ENCODE results near the gene OR2T27.
"Not testable (repeated sequence)": the region's sequence is repeated elsewhere in the genome, so short reads cannot be mapped to it uniquely, and the experiment has no call there.

OR2T27 gene

DNA sequence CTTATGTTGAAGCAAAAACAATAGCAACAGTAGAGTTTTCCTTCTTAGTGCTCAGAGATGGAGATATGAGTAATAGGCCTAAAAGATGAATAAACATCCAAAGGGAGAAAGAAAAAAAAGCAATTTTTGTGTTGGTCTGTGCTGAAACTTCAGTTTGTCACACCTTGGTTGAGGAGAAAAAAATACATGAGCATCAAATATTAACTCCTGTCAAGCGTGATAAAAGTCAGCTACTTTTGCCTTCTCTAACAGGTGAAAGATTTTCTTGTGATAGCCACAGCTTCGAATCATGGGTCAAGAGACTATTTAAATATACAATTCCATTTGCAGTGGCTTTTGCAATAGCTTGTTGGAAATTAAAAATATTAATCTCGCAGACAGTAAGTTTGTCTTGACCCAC is 14.4 kb downstream of the OR2T27 start:
- H2AFZ ChIP-seq (ENCODE audit: low read length, unreplicated experiment); H3K4me3 ChIP-seq (ENCODE audit: low read depth, low read length); H3K4me1 ChIP-seq (ENCODE audit: control insufficient read depth, insufficient read depth, low read length, unreplicated experiment); H3K79me2 ChIP-seq (ENCODE audit: control insufficient read depth, insufficient read depth, low read length, unreplicated experiment); H3K27ac ChIP-seq (ENCODE audit: low read depth, low read length); H3K36me3 ChIP-seq (ENCODE audit: insufficient read depth, low read length); H3K27me3 ChIP-seq (ENCODE audit: insufficient read depth, low read length): not testable (repeated sequence)

DNA sequence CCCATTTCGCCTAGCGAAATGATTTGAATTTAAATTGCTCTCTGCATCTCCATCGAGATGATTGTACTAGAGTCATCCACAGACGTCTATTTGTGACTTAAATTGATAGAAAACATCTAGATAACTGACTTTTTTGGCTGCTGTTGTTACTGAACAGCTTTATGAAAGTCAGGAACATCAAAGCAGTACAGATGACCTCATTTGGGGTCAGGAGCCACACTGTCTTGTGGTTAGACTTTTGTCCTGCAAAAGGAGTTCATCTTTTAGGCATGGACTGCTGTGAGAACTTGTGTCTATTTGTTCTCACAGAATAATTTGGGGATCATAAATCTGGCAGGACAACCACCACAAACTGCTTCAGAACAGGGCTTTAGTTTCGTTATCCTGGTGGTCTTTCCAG is 15.7 kb downstream of the OR2T27 start:
- not testable (repeated sequence) for H3K27ac ChIP-seq (ENCODE audit: low read depth, low read length); H3K27me3 ChIP-seq (ENCODE audit: insufficient read depth, low read length); H3K4me1 ChIP-seq (ENCODE audit: control insufficient read depth, insufficient read depth, low read length, unreplicated experiment); H3K4me3 ChIP-seq (ENCODE audit: low read depth, low read length); H2AFZ ChIP-seq (ENCODE audit: low read length, unreplicated experiment); H3K79me2 ChIP-seq (ENCODE audit: control insufficient read depth, insufficient read depth, low read length, unreplicated experiment); H3K36me3 ChIP-seq (ENCODE audit: insufficient read depth, low read length)

DNA sequence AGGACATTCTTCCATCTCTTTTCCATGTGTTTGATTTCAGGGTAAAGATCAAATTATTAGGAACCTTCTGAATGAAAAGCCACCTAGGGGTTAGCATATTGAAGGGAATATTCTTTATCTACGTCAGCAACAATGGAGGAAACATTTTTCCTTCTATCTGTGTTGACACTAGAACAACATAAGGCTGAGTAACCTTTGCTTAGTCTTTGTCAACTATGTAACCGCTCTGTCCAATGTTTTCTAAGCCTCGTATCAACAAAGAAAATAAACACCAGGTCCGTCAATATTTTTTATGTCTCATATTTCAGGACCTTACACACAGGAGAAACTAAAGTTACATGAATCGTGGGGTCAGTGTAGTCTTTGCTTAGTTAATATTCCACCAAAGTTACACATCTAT is 18.7 kb downstream of the OR2T27 start:
- not testable (repeated sequence) for H3K4me3 ChIP-seq (ENCODE audit: low read depth, low read length); H3K79me2 ChIP-seq (ENCODE audit: control insufficient read depth, insufficient read depth, low read length, unreplicated experiment); H3K4me1 ChIP-seq (ENCODE audit: control insufficient read depth, insufficient read depth, low read length, unreplicated experiment); H3K36me3 ChIP-seq (ENCODE audit: insufficient read depth, low read length); H3K27me3 ChIP-seq (ENCODE audit: insufficient read depth, low read length); H2AFZ ChIP-seq (ENCODE audit: low read length, unreplicated experiment); H3K27ac ChIP-seq (ENCODE audit: low read depth, low read length)

- not testable (repeated sequence) for H3K27ac ChIP-seq (ENCODE audit: low read depth, low read length); H3K79me2 ChIP-seq (ENCODE audit: control insufficient read depth, insufficient read depth, low read length, unreplicated experiment); H3K36me3 ChIP-seq (ENCODE audit: insufficient read depth, low read length); H3K4me1 ChIP-seq (ENCODE audit: control insufficient read depth, insufficient read depth, low read length, unreplicated experiment); H3K4me3 ChIP-seq (ENCODE audit: low read depth, low read length); H3K27me3 ChIP-seq (ENCODE audit: insufficient read depth, low read length); H2AFZ ChIP-seq (ENCODE audit: low read length, unreplicated experiment)
These were observed 20.3 kb downstream of the OR2T27 start, which contains the start of gene OR2T11 for GRCh38 chr1:248634991-248635390. OR2T11 (minus strand) TSS chr1:248635091; CDS start chr1:248627128, 7,963 bp downstream.

DNA sequence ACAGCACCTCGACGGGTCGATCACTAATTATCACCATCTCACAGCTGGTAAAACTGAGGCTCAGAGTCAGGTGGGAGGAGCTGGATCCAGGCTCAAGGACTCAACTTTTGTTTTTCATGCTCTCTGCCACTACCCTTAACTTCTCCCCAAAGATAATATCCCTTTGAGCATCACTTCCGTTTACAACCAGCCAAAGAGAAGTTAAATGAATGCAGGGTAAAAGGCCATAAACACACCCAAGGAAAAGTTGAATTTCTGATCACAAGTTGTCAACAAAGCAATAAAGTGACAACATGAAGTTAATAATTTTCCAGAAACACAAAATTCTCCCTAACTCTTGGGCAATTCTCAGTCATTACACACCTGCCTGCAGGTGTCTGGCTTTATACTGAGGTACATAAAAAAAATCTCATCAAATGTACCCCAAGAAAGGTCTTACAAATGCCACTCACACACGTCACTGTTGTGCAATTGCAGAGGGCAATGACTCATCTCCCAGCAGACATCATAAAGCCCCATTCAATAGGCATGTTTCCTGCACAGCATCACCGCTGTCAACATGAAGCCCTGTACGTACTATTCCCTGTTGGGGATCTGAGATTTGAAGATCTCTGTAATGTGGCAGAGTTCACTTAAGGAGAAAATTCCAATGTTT is 23.8 kb downstream of the OR2T27 start:
- Histone ChIP-seq H3K79me2 (ENCODE audit: control insufficient read depth, insufficient read depth, low read length, unreplicated experiment) (no peaks in the 10 kb centered on the region), H3K4me1 (ENCODE audit: control insufficient read depth, insufficient read depth, low read length, unreplicated experiment) (no peaks in the 10 kb centered on the region), H3K4me3 (ENCODE audit: low read depth, low read length) (no peak overlapping the region), H2AFZ (ENCODE audit: low read length, unreplicated experiment) (no peak overlapping the region), H3K27me3 (ENCODE audit: insufficient read depth, low read length) (no peaks in the 10 kb centered on the region; the same call in 1 of the 2 replicates), H3K27ac (ENCODE audit: low read depth, low read length) (no peak overlapping the region), H3K36me3 (ENCODE audit: insufficient read depth, low read length) (no peaks in the 10 kb centered on the region)

GRCh38 chr1:248630551-248630950 is 24.8 kb downstream of the OR2T27 start:
- Histone ChIP-seq H3K4me1 (ENCODE audit: control insufficient read depth, insufficient read depth, low read length, unreplicated experiment) (no peaks in the 10 kb centered on the region), H2AFZ (ENCODE audit: low read length, unreplicated experiment) (no peak overlapping the region), H3K27ac (ENCODE audit: low read depth, low read length) (no peak overlapping the region), H3K36me3 (ENCODE audit: insufficient read depth, low read length) (no peaks in the 10 kb centered on the region), H3K79me2 (ENCODE audit: control insufficient read depth, insufficient read depth, low read length, unreplicated experiment) (no peaks in the 10 kb centered on the region), H3K27me3 (ENCODE audit: insufficient read depth, low read length) (no peaks in the 10 kb centered on the region; the same call in 1 of the 2 replicates), H3K4me3 (ENCODE audit: low read depth, low read length) (no peak overlapping the region)

GRCh38 chr1:248627971-248628844 is 27.1 kb downstream of the OR2T27 start:
- H3K79me2 ChIP-seq (ENCODE audit: control insufficient read depth, insufficient read depth, low read length, unreplicated experiment): no peaks in the 10 kb centered on the region
- no peak overlapping the region for H3K4me3 ChIP-seq (ENCODE audit: low read depth, low read length)

DNA sequence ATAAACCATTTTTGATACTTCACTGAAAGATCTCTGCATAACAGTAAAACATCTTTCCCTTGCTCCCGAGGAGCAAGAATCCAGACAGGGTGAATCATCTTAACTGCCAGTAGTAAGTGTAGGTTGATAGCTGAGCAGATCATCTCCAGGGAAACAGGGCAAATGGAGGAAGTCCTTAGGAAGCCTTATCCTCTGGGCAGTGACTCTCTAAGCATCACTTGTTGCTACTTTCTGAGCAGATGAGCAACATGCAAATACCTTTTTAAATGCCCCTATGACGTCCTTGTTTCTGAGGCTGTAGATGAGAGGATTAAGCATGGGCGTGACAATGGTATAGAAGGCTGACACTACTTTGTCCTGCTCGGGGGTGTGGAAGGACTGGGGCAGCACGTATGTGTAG is 29.4 kb downstream of the OR2T27 start:
- no peak overlapping the region for H3K27ac ChIP-seq (ENCODE audit: low read depth, low read length)
- H2AFZ ChIP-seq (ENCODE audit: low read length, unreplicated experiment): no peak overlapping the region
- no peak overlapping the region for H3K4me3 ChIP-seq (ENCODE audit: low read depth, low read length)
- peaks cover 3% of the 10 kb centered on the region; the same call in 1 of the 2 replicates for H3K27me3 ChIP-seq (ENCODE audit: insufficient read depth, low read length)
- no peaks in the 10 kb centered on the region for H3K79me2 ChIP-seq (ENCODE audit: control insufficient read depth, insufficient read depth, low read length, unreplicated experiment)
- H3K36me3 ChIP-seq (ENCODE audit: insufficient read depth, low read length): no peaks in the 10 kb centered on the region
- no peaks in the 10 kb centered on the region for H3K4me1 ChIP-seq (ENCODE audit: control insufficient read depth, insufficient read depth, low read length, unreplicated experiment)

More at GRCh38 chr1:248627971-248628844, 27.1 kb downstream of the OR2T27 start:
- no peak overlapping the region for H2AFZ ChIP-seq (ENCODE audit: low read length, unreplicated experiment)
- H3K4me1 ChIP-seq (ENCODE audit: control insufficient read depth, insufficient read depth, low read length, unreplicated experiment): no peaks in the 10 kb centered on the region
- no peaks in the 10 kb centered on the region for H3K36me3 ChIP-seq (ENCODE audit: insufficient read depth, low read length)
- peaks cover 3% of the 10 kb centered on the region; the same call in 1 of the 2 replicates for H3K27me3 ChIP-seq (ENCODE audit: insufficient read depth, low read length)
- H3K27ac ChIP-seq (ENCODE audit: low read depth, low read length): no peak overlapping the region

GRCh38 chr1:248625166-248625565 is 30.2 kb downstream of the OR2T27 start:
- Histone ChIP-seq H3K27ac (ENCODE audit: low read depth, low read length) (no peak overlapping the region), H3K79me2 (ENCODE audit: control insufficient read depth, insufficient read depth, low read length, unreplicated experiment) (no peaks in the 10 kb centered on the region), H3K36me3 (ENCODE audit: insufficient read depth, low read length) (no peaks in the 10 kb centered on the region), H3K27me3 (ENCODE audit: insufficient read depth, low read length) (peaks cover 3% of the 10 kb centered on the region; the same call in 1 of the 2 replicates), H3K4me1 (ENCODE audit: control insufficient read depth, insufficient read depth, low read length, unreplicated experiment) (no peaks in the 10 kb centered on the region), H2AFZ (ENCODE audit: low read length, unreplicated experiment) (no peak overlapping the region), H3K4me3 (ENCODE audit: low read depth, low read length) (no peak overlapping the region)

DNA sequence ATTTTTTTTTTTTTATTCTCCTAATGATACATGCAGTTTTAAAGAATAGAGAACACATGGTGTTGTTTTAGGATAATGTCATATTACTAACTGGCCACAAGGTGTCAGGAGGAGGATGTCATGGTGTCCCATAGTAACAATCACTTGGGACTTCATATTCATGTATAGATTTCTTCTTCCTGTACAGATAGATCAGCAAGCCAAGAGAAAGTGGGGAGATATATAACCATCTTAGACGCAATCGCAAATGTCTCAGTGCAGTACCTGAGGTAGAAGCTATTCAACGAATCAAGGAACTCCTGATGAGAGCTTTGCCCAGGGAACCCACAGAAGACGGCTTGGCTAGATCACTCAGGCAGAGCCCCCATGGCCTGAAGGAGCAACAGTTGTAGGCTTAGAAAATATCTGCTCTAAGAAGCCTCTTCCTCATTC is 32.7 kb downstream of the OR2T27 start:
- H3K4me3 ChIP-seq (ENCODE audit: low read depth, low read length): no peak overlapping the region
- no peaks in the 10 kb centered on the region for H3K36me3 ChIP-seq (ENCODE audit: insufficient read depth, low read length)
- H3K27ac ChIP-seq (ENCODE audit: low read depth, low read length): no peak overlapping the region
- no peaks in the 10 kb centered on the region for H3K4me1 ChIP-seq (ENCODE audit: control insufficient read depth, insufficient read depth, low read length, unreplicated experiment)
- peaks cover 3% of the 10 kb centered on the region; the same call in 1 of the 2 replicates for H3K27me3 ChIP-seq (ENCODE audit: insufficient read depth, low read length)
- no peaks in the 10 kb centered on the region for H3K79me2 ChIP-seq (ENCODE audit: control insufficient read depth, insufficient read depth, low read length, unreplicated experiment)
- H2AFZ ChIP-seq (ENCODE audit: low read length, unreplicated experiment): no peak overlapping the region

DNA sequence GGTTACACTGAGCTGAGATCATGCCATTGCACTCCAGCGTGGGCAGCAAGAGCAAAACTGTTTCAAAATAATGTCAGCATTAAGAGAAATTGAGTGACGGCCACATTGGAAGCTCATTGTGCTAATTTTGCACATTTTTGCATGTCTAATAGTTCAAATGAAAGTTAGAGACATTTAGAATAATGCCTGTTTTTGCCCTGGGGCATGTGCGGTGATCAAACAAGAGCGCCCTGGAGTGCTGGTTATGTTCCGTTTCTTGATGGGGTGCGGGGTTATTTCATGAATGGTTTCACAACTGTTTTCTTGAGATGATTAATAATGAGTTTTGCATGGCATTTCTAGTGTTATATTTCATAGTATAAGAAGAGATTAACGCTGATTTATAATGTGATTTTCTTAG is 33.6 kb downstream of the OR2T27 start:
- Histone ChIP-seq H3K4me1 (ENCODE audit: control insufficient read depth, insufficient read depth, low read length, unreplicated experiment) (no peaks in the 10 kb centered on the region), H2AFZ (ENCODE audit: low read length, unreplicated experiment) (no peak overlapping the region), H3K27me3 (ENCODE audit: insufficient read depth, low read length) (0 out of 2 replicates have a peak, but pooled peaks cover 3% of the 10 kb centered on the region), H3K27ac (ENCODE audit: low read depth, low read length) (no peak overlapping the region), H3K4me3 (ENCODE audit: low read depth, low read length) (no peak overlapping the region), H3K36me3 (ENCODE audit: insufficient read depth, low read length) (no peaks in the 10 kb centered on the region), H3K79me2 (ENCODE audit: control insufficient read depth, insufficient read depth, low read length, unreplicated experiment) (no peaks in the 10 kb centered on the region)

Data from ACC112 (cell line).